Tibial artery (tissue), 4 donors: Measurements from ENCODE around the gene LHFPL4.
"Not testable (repeated sequence)": the region's sequence is repeated elsewhere in the genome, so short reads cannot be mapped to it uniquely, and the experiment has no call there.

ENCODE experiments used
- DNase-seq, 2 donors: peaks; one replicate each; pipeline ENCODE4 v3.0.0-alpha.2; 2019
- H3K27ac ChIP-seq, 2 donors: fragments of 200-600 bp; sonication (generic) in 1 of 2; 1 replicate in 1 of 2; 2 replicates in 1 of 2; pipeline ENCODE4 v1.5.1; 2018 to 2019; ENCODE audit warnings: mild to moderate bottlenecking in 1 of 2
- H3K27me3 ChIP-seq, 2 donors: fragments of 200-600 bp; sonication (generic) in 1 of 2; one replicate each; pipeline versions ENCODE4 v1.5.1 to v1.6.0; 2016 to 2019
- H3K36me3 ChIP-seq, 3 donors: fragments of 200-600 bp; sonication (generic) in 2 of 3; one replicate each; pipeline ENCODE4 v1.5.1; 2016 to 2019; ENCODE audit warnings: mild to moderate bottlenecking in 2 of 3
- H3K4me1 ChIP-seq, 4 donors: fragments of 200-600 bp; sonication (generic) in 2 of 4; 1 replicate in 3 of 4; 2 replicates in 1 of 4; pipeline ENCODE4 v1.5.1; 2016 to 2019
- H3K4me3 ChIP-seq, 2 donors: fragments of 200-600 bp; sonication (generic) in 1 of 2; 1 replicate in 1 of 2; 2 replicates in 1 of 2; pipeline ENCODE4 v1.5.1; 2018 to 2019; ENCODE audit warnings: mild to moderate bottlenecking in 2 of 2
- H3K9me3 ChIP-seq, 3 donors: fragments of 200-600 bp; sonication (generic) in 1 of 3; one replicate each; pipeline ENCODE4 v1.5.1; 2016 to 2019
- CTCF ChIP-seq, 2 experiments: fragments of 200-600 bp in 1 of 2; fragments of 450-650 bp in 1 of 2; IDR thresholded peaks; one replicate each; pipeline ENCODE4 v1.5.1; 2017 to 2019; ENCODE audit warnings: antibody characterized with exemption in 2 of 2, mild to moderate bottlenecking in 1 of 2, moderate library complexity in 1 of 2
- intact Hi-C: fragments of 100-400 bp; cut with DNase I; formaldehyde crosslinking; loops from one replicate; pipeline ENCODE4 v1.15.0; 2023; ENCODE audit warnings: low total_unique reads

Gene LHFPL4

GRCh38 chr3:9595877-9596276 lies 42.3 kb upstream of the LHFPL4 start:
- H3K4me1 ChIP-seq: peaks cover 0 to 7% (median 5%) of the 10 kb centered on the region in 4 donors
- TF ChIP-seq CTCF (IDR thresholded peaks at IDR 0.05): no peak
- H3K4me3 ChIP-seq: no peak overlapping the region
- peaks cover 0 to 5% of the 10 kb centered on the region in 2 donors for H3K27me3 ChIP-seq
- intact Hi-C loops: no loop called here
- H3K27ac ChIP-seq: no peak overlapping the region
- H3K36me3 ChIP-seq: no peaks in the 10 kb centered on the region
- DNase-seq: no peak
- H3K9me3 ChIP-seq: peaks cover 0 to 10% (median 0%) of the 10 kb centered on the region in 3 donors

- H3K27me3 ChIP-seq, H3K36me3 ChIP-seq, H3K4me3 ChIP-seq, H3K4me1 ChIP-seq, intact Hi-C loops, H3K27ac ChIP-seq, DNase-seq: not testable (repeated sequence)
- H3K9me3 ChIP-seq: peaks cover 0 to 10% (median 0%) of the 10 kb centered on the region in 3 donors
These were observed 38.2 kb upstream of the LHFPL4 start for GRCh38 chr3:9591781-9592180.

- H3K4me1 ChIP-seq: no peaks in the 10 kb centered on the region
- DNase-seq: no peak
- no peaks in the 10 kb centered on the region for H3K27me3 ChIP-seq
- no peak overlapping the region for H3K4me3 ChIP-seq
- H3K27ac ChIP-seq: no peak overlapping the region
- TF ChIP-seq CTCF (IDR thresholded peaks at IDR 0.05): no peak
- H3K9me3 ChIP-seq: peaks cover 0 to 7% (median 0%) of the 10 kb centered on the region in 3 donors
- H3K36me3 ChIP-seq: no peaks in the 10 kb centered on the region
- intact Hi-C loops: no loop called here
These were observed 36.7 kb upstream of the LHFPL4 start for GRCh38 chr3:9590282-9590791.

GRCh38 chr3:9583792-9584191 lies 30.2 kb upstream of the LHFPL4 start:
- peaks cover 0 to 13% (median 8%) of the 10 kb centered on the region in 3 donors for H3K9me3 ChIP-seq
- no peak for DNase-seq
- TF ChIP-seq CTCF (IDR thresholded peaks at IDR 0.05): no peak
- no peak overlapping the region for H3K27ac ChIP-seq
- H3K4me3 ChIP-seq: no peak overlapping the region
- intact Hi-C loops: no loop called here
- H3K36me3 ChIP-seq: no peaks in the 10 kb centered on the region
- no peaks in the 10 kb centered on the region for H3K4me1 ChIP-seq
- H3K27me3 ChIP-seq: no peaks in the 10 kb centered on the region

- Histone ChIP-seq H3K27ac (no peak overlapping the region), H3K36me3 (no peaks in the 10 kb centered on the region), H3K4me1 (no peaks in the 10 kb centered on the region), H3K9me3 (peaks cover 0 to 13% (median 8%) of the 10 kb centered on the region in 3 donors), H3K27me3 (no peaks in the 10 kb centered on the region), H3K4me3 (no peak overlapping the region)
- no peak for TF ChIP-seq CTCF (IDR thresholded peaks at IDR 0.05)
- intact Hi-C loops: no loop called here
- DNase-seq: no peak
These were observed 29.7 kb upstream of the LHFPL4 start for GRCh38 chr3:9583371-9583770.

- peaks cover 0 to 13% (median 8%) of the 10 kb centered on the region in 3 donors for H3K9me3 ChIP-seq
- no peaks in the 10 kb centered on the region for H3K27me3 ChIP-seq
- intact Hi-C loops: no loop called here
- no peaks in the 10 kb centered on the region for H3K4me1 ChIP-seq
- no peak for DNase-seq
- no peak for TF ChIP-seq CTCF (IDR thresholded peaks at IDR 0.05)
- H3K4me3 ChIP-seq: no peak overlapping the region
- H3K36me3 ChIP-seq: no peaks in the 10 kb centered on the region
- H3K27ac ChIP-seq: no peak overlapping the region
These were observed 28.7 kb upstream of the LHFPL4 start for GRCh38 chr3:9582332-9582731.
